GM06990 (cell line): ENCODE measurements around the gene DHRS1.

Experiments
- DNase-seq: peaks from one replicate; pipeline ENCODE4 v3.0.0-alpha.2; 2011; ENCODE audit not compliant: insufficient read length; ENCODE audit errors: extremely low read depth
- H3K27me3 ChIP-seq: replicated peaks from 2 replicates; pipeline ENCODE4 v1.6.0; 2011; ENCODE audit warnings: low read length; ENCODE audit not compliant: control insufficient read depth, insufficient read depth
- H3K36me3 ChIP-seq: 2 replicates; pipeline ENCODE4 v1.5.1; 2011; ENCODE audit warnings: low read length; ENCODE audit not compliant: control insufficient read depth, insufficient read depth
- H3K4me3 ChIP-seq: replicated peaks from 2 replicates; pipeline ENCODE4 v1.5.1; 2011; ENCODE audit warnings: low read depth, mild to moderate bottlenecking, control low read depth, low read length
- TF ChIP-seq, protein P1 (sequence below): IDR thresholded peaks from 2 replicates; pipeline ENCODE4 v1.5.1; 2011; ENCODE audit warnings: low read length, control low read depth, mild to moderate bottlenecking, inconsistent platforms; ENCODE audit not compliant: insufficient read depth, poor library complexity, severe bottlenecking

The DHRS1 gene

DNA sequence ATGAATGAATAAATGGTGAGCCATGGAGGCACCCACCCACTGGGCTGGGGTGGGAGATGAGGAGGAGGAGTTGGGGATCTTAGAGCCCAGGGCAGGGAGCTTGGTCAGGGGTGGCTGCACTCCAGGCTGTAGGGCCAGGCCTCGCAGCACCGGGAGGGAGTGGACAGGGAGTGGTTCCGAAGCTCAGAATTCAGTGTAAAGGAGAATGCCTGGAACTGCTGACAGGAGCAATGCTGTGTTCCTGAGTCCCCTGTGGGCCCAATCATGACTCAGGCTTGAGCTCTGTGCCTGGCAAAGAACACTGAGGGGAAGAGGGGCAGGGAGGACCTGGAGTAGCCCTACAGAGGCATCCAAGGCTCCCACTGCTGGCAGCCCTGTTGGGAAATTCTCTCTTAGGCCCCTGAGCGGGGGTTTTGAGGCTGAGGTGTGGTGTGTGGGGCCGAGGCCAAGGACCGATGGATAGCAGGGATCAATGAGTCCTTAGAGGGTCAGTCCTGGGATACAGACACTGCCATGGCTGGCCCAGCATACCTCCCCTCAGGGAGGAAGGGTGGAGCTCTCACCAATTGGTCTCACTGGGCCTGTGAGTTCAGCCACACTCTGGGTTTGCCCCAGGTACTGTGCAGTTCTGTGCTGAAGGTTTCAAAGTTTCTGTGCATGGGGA is 18.7 kb downstream of the DHRS1 start:
- Histone ChIP-seq H3K36me3 (no peaks in the 10 kb centered on the region), H3K27me3 (no peaks in the 10 kb centered on the region), H3K4me3 (no peak overlapping the region)
- TF ChIP-seq, protein P1, sequence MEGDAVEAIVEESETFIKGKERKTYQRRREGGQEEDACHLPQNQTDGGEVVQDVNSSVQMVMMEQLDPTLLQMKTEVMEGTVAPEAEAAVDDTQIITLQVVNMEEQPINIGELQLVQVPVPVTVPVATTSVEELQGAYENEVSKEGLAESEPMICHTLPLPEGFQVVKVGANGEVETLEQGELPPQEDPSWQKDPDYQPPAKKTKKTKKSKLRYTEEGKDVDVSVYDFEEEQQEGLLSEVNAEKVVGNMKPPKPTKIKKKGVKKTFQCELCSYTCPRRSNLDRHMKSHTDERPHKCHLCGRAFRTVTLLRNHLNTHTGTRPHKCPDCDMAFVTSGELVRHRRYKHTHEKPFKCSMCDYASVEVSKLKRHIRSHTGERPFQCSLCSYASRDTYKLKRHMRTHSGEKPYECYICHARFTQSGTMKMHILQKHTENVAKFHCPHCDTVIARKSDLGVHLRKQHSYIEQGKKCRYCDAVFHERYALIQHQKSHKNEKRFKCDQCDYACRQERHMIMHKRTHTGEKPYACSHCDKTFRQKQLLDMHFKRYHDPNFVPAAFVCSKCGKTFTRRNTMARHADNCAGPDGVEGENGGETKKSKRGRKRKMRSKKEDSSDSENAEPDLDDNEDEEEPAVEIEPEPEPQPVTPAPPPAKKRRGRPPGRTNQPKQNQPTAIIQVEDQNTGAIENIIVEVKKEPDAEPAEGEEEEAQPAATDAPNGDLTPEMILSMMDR, result no peak
- DNase-seq, result no peak

DNA sequence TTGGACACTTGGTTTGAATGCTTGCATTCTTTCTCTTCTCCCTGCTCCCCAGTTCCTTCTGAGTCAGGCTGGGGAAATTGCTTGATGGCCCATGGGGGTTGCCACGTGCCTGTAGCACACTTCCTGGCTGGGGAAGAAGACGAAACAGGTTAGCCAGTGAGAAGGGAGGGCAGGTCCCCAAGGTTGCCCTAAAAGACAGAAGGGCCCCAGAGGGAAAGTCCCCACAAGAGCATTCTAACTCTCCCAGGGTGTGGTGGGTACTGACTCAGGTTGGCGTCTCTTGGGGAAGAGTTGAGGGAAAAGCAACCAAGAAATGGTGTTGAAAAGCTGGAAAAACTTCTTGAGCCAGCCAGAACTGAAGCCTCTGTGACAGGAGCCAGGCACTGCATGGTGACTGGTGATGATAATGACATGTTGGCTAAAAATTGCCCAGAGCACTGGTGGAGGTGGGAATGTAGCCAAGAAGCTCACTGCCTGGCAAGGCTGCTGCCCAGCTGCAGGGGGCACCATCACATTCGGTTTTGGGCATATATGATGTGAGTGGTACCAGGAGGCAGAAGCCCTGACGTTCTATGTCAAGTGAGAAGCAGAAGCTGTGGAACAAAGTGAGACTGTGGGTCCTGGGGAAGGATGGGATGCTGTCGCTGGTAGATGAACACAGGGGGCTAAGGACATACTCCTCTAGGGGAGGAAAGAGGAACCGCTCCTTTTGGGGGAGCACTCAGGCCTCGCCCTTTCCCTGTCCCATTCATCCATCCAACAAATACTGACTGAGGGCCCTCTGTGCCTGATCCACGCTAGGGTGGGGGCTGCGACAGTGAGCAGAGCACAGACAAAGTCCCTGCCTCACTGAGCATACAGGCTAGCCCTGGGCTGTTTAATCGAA is 20.0 kb downstream of the DHRS1 start:
- no peaks in the 10 kb centered on the region for H3K36me3 ChIP-seq
- TF ChIP-seq, protein P1, result peak; percentile 58
- H3K4me3 ChIP-seq, result no peak overlapping the region
- DNase-seq, result peak; percentile 43
- no peaks in the 10 kb centered on the region for H3K27me3 ChIP-seq

DNA sequence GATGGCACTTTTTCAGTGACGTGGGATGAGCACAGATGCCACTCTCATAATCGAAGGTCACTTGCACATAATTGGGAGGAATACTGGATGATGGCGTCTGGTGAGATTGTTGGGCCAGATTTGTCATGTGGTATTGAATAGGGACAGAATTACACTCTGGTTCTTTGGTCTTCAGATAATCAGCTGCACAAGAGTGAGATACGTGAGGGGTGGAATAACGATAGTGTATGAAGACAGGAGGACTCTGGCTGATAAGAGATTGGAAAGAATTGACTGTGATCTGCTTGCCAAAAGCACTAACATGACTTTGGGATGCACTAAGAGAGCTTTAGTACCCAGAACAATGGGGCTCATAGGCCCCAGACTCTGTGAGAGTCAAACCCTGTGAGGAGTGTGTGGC is 21.2 kb downstream of the DHRS1 start:
- DNase-seq, result no peak
- no peaks in the 10 kb centered on the region for H3K36me3 ChIP-seq
- no peaks in the 10 kb centered on the region for H3K27me3 ChIP-seq
- H3K4me3 ChIP-seq, result no peak overlapping the region
- TF ChIP-seq, protein P1, result no peak

DNA sequence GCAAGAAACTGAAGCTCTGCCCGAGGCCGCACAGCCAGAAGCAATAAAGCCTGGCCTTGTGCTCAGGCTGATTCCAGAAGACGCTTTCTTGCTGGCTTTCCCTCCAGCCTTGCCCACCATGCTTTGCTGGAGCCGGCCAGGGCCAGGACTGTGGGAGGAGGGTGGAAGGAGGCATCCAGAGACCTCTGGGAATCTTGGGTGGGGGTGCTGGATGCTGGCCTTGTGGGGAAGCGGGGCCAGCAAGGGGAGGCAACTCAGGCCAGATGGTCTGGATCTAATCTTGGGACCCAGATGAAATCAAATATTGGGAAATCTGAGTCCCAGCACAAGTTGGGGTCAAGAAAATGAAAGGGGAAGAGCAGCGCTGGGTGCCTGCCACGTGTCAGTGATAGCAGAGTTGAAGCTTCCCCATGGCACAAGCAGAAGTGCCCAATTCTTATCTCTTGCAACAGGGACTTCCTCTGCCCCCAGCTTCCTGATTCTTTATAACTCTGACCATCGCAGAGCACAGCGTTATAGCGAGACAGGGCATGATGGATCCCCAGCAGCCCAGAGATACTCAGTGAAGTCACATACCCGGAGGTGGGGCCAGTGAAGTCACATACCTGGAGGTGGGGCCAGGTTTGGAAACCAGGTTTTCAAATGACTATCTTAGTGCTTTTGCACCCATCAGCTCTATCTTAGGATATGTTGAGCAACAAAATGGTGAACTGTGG is 21.8 kb downstream of the DHRS1 start:
- Histone ChIP-seq H3K4me3 (no peak overlapping the region), H3K36me3 (no peaks in the 10 kb centered on the region), H3K27me3 (no peaks in the 10 kb centered on the region)
- no peak for DNase-seq
- TF ChIP-seq, protein P1, result no peak

DNA sequence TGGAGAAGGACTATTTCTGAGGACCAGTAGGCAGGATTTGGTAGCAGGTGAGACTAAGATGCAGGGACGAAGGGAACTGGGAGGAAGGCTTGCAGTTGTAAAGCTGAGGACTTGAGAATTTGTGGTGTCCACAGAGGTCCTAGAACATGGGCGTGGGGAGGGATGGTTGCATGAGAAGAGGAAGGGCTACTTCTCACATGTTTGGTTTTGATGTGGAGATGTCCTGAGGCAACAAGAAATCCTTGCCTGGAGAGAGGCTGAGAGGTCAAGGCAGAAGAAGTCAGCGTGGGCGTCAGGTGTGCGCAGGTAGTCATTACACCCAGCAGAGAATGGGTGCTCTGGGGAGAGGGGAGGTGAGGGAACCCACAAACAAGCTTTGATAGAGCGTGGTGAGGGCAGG is 22.5 kb downstream of the DHRS1 start:
- no peaks in the 10 kb centered on the region for H3K27me3 ChIP-seq
- DNase-seq, result no peak
- H3K4me3 ChIP-seq, result no peak overlapping the region
- H3K36me3 ChIP-seq, result no peaks in the 10 kb centered on the region
- TF ChIP-seq, protein P1, result no peak
